ENCODE data around the gene EPS15. TPM values are rescaled to one million over a fixed set of nuclear protein-coding genes. Genes with fewer than 3 reads are reported as not detected.
"Not testable (repeated sequence)": the region's sequence is repeated elsewhere in the genome, so short reads cannot be mapped to it uniquely, and the experiment has no call there.

The EPS15 gene
- total RNA-seq, 2 experiments from 2014 or later = 75.7 to 77.1 TPM

- Mint-ChIP-seq H3K4me3 (peak overlapping the region; percentile 15), H3K36me3 (peaks cover 1% of the 10 kb centered on the region), H3K27ac (no peak overlapping the region), H3K4me1 (peaks cover 5% of the 10 kb centered on the region), H3K9me3 (no peaks in the 10 kb centered on the region), H3K27me3 (peaks cover 37% of the 10 kb centered on the region)
- POLR2A ChIA-PET = no interaction called here
- DNase-seq (no peak), ATAC-seq (ENCODE audit: low read depth) (no peak)
Observed at GRCh38 chr1:51328926-51329325, 190.1 kb downstream of the EPS15 start.

DNA sequence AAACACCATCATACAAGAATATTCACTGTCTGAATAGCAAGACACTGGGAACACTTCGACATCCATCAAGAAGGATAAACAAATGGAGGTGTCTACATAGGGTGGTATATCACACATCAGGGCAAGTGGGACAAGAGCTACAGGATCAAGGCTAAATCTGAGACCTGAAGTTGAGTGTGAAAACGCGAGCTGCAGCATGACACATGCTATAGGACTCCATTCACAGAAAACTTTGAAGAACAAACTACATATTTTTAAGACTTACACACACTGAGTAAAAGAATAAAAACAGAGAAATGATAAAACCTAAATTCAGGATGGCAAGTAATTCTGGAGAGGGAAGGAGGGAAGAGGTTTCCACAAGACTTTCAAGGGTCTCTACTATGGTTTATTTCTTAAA, 190.8 kb downstream of the EPS15 start:
- ATAC-seq (ENCODE audit: low read depth) (no peak), DNase-seq (no peak)
- no peaks in the 10 kb centered on the region for H3K9me3 Mint-ChIP-seq
- H3K36me3 Mint-ChIP-seq = peaks cover 1% of the 10 kb centered on the region
- peaks cover 5% of the 10 kb centered on the region for H3K4me1 Mint-ChIP-seq
- POLR2A ChIA-PET = no interaction called here
- H3K27me3 Mint-ChIP-seq = peaks cover 37% of the 10 kb centered on the region
- no peak overlapping the region for H3K27ac Mint-ChIP-seq
- H3K4me3 Mint-ChIP-seq = no peak overlapping the region

- no peak for ATAC-seq (ENCODE audit: low read depth)
- DNase-seq = no peak
- H3K4me3 Mint-ChIP-seq = no peak overlapping the region
- H3K4me1 Mint-ChIP-seq = peaks cover 5% of the 10 kb centered on the region
- POLR2A ChIA-PET = no interaction called here
- no peaks in the 10 kb centered on the region for H3K9me3 Mint-ChIP-seq
- peaks cover 45% of the 10 kb centered on the region for H3K27me3 Mint-ChIP-seq
- peaks cover 1% of the 10 kb centered on the region for H3K36me3 Mint-ChIP-seq
- H3K27ac Mint-ChIP-seq = no peak overlapping the region
Observed at GRCh38 chr1:51327386-51327785, 191.7 kb downstream of the EPS15 start.

DNA sequence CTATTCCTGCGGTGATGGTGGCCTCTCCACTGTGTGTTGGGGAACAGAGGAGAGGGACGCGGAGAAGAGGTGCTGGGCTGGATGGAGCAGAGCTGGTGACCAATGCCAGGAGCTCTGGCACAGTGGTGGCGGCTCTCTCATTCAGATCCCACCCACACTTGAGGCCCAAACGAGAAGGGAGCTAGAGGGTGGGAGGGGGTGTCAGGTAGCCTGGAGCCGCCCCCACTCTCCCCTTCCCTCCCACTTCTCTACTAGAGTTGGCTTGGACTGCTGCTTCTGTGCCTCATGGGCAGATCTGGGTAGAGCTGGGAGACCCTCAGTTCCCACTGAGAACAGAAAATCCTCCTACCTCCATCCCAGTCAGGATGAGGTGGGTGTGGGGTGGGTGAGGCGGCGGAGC, 192.2 kb downstream of the EPS15 start:
- peaks cover 1% of the 10 kb centered on the region for H3K36me3 Mint-ChIP-seq
- ATAC-seq (ENCODE audit: low read depth) (no peak), DNase-seq (no peak)
- POLR2A ChIA-PET = no interaction called here
- H3K4me1 Mint-ChIP-seq = peaks cover 5% of the 10 kb centered on the region
- peaks cover 44% of the 10 kb centered on the region for H3K27me3 Mint-ChIP-seq
- H3K9me3 Mint-ChIP-seq = no peaks in the 10 kb centered on the region
- no peak overlapping the region for H3K27ac Mint-ChIP-seq
- H3K4me3 Mint-ChIP-seq = no peak overlapping the region

GRCh38 chr1:51325878-51326755, 192.9 kb downstream of the EPS15 start:
- H3K4me1 Mint-ChIP-seq = peaks cover 3% of the 10 kb centered on the region
- peaks cover 37% of the 10 kb centered on the region for H3K27me3 Mint-ChIP-seq
- no peak for DNase-seq
- ATAC-seq (ENCODE audit: low read depth) = no peak
- no peaks in the 10 kb centered on the region for H3K9me3 Mint-ChIP-seq
- POLR2A ChIA-PET = no interaction called here
- H3K36me3 Mint-ChIP-seq = peaks cover under 1% of the 10 kb centered on the region
- H3K27ac Mint-ChIP-seq = no peak overlapping the region
- H3K4me3 Mint-ChIP-seq = no peak overlapping the region

DNA sequence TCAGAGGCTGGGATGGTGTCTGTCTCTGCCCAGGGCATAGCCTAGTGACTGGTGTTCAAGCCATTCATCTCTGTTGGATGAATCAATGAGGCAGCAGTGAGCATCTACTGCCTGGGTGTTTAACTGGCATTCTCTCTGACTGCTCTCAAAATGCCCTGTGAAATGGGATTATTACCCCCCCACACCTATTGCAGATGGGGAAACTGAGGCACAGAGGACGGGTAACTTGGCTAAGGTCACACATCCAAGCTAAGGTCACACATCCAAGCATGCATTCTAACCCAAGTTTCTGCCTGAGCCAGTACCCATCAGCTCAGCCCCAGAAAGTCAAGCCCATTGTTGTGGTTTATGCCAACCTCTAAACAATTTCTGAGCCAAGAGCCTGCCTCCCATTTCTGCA, 193.7 kb downstream of the EPS15 start:
- no peak overlapping the region for H3K4me3 Mint-ChIP-seq
- POLR2A ChIA-PET = no interaction called here
- H3K9me3 Mint-ChIP-seq = no peaks in the 10 kb centered on the region
- no peaks in the 10 kb centered on the region for H3K36me3 Mint-ChIP-seq
- no peak overlapping the region for H3K27ac Mint-ChIP-seq
- DNase-seq (no peak), ATAC-seq (ENCODE audit: low read depth) (no peak)
- no peaks in the 10 kb centered on the region for H3K4me1 Mint-ChIP-seq
- peaks cover 31% of the 10 kb centered on the region for H3K27me3 Mint-ChIP-seq

DNA sequence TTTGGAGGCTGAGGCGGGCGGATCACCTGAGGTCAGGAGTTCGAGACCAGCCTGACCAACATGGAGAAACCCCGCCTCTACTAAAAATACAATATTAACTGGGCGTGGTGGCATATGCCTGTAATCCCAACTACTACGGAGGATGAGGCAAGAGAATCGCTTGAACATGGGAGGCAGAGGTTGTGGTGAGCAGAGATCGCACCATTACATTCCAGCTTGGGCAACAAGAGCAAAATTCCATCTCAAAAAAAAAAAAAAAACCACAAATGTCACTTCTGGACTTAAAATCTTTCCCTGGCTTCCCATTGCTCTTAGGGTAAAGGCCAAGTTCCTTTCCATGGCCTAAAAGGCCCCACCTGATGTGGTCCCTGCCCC, 194.1 kb downstream of the EPS15 start:
- POLR2A ChIA-PET; H3K4me1 Mint-ChIP-seq; H3K27ac Mint-ChIP-seq; DNase-seq; H3K4me3 Mint-ChIP-seq; ATAC-seq (ENCODE audit: low read depth); H3K9me3 Mint-ChIP-seq; H3K36me3 Mint-ChIP-seq: not testable (repeated sequence)
- H3K27me3 Mint-ChIP-seq = peaks cover 31% of the 10 kb centered on the region

- no peak overlapping the region for H3K27ac Mint-ChIP-seq
- H3K9me3 Mint-ChIP-seq = no peaks in the 10 kb centered on the region
- H3K4me1 Mint-ChIP-seq = no peaks in the 10 kb centered on the region
- H3K4me3 Mint-ChIP-seq = no peak overlapping the region
- ATAC-seq (ENCODE audit: low read depth) (no peak), DNase-seq (no peak)
- peaks cover 25% of the 10 kb centered on the region for H3K27me3 Mint-ChIP-seq
- H3K36me3 Mint-ChIP-seq = no peaks in the 10 kb centered on the region
- POLR2A ChIA-PET = no interaction called here
Observed at GRCh38 chr1:51324251-51325010, 194.6 kb downstream of the EPS15 start.

DNA sequence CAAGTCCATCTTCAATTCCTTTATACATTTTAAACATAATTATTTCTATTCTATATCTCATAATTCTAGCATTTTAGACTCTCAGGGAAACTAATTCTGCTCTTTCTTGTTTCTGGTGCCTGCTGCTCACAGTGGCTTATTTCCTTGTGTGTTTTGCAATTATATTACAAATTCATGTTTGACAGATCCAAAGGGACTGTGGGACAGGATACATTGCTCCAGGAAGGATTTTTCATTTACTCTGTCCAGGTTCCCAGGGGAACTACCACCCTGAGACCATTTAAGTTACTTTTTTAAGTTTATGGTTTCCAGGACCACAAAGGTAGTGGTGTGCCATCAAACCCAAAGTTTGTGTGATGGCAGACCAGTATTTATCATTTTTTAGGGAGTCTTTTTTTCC, 195.3 kb downstream of the EPS15 start:
- Mint-ChIP-seq H3K36me3 (no peaks in the 10 kb centered on the region), H3K9me3 (no peaks in the 10 kb centered on the region), H3K27me3 (peaks cover 23% of the 10 kb centered on the region), H3K4me3 (no peak overlapping the region), H3K27ac (no peak overlapping the region), H3K4me1 (no peaks in the 10 kb centered on the region)
- POLR2A ChIA-PET = no interaction called here
- DNase-seq = no peak
- no peak for ATAC-seq (ENCODE audit: low read depth)

DNA sequence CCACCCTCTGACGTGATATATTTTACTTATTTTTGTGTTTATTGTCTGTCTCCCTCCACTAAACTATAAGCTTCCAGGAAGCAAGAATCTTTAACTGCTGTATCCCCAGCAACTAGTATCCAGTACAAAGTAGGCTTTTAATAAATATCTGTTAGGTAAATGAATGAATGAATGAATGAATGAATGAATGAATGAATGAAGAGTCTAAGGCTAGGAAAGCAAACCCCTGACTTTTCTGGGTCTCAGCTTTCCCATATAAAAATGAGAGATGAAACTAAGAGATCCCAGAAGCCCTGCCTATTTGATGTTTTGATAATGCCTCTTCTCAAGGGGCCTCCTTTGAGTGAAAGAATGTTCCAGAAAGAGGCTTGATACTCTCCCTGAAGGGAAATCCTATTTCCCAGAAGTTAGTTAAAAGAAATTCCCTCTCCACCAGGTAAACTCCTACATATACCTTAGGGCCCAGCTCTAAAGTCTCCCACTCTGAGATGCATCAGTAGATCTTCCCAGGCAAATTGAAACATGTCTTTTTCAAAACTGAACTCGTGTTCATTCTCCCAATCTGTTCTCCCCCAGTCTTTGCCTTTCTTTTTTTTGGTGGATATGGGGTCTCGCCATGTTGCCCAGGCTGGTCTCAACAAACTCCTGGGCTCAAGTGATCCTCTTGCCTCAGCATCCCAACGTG, 196.5 kb downstream of the EPS15 start:
- POLR2A ChIA-PET = no interaction called here
- Mint-ChIP-seq H3K4me1 (no peaks in the 10 kb centered on the region), H3K9me3 (no peaks in the 10 kb centered on the region), H3K27ac (no peak overlapping the region), H3K36me3 (no peaks in the 10 kb centered on the region), H3K4me3 (no peak overlapping the region), H3K27me3 (peaks cover 14% of the 10 kb centered on the region)
- no peak for DNase-seq
- ATAC-seq (ENCODE audit: low read depth) = no peak

DNA sequence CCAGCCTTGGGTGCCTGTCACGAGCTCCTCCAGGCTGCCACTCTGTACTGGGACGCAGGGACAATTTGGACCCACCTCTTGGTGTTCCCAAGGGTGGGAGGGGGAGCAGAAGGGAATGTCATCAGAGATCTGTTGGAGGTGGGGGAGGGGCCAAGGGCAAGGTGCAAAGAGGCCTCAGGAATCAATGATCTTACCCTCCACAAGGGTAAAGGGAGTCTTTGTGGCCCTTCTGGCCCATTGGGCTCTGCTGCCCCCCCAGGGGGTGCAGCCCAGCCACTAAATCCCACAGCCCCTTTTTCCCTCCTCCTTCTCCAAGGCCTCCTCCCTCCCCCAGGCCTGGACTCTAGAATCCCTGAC, 197.2 kb downstream of the EPS15 start:
- no peak for DNase-seq
- ATAC-seq (ENCODE audit: low read depth) = no peak
- Mint-ChIP-seq H3K9me3 (no peaks in the 10 kb centered on the region), H3K4me3 (no peak overlapping the region), H3K27me3 (peaks cover 11% of the 10 kb centered on the region), H3K27ac (no peak overlapping the region), H3K36me3 (no peaks in the 10 kb centered on the region), H3K4me1 (no peaks in the 10 kb centered on the region)
- POLR2A ChIA-PET = no interaction called here

- H3K4me3 Mint-ChIP-seq = no peak overlapping the region
- ATAC-seq (ENCODE audit: low read depth) (no peak), DNase-seq (no peak)
- H3K36me3 Mint-ChIP-seq = no peaks in the 10 kb centered on the region
- peaks cover 11% of the 10 kb centered on the region for H3K27me3 Mint-ChIP-seq
- H3K9me3 Mint-ChIP-seq = no peaks in the 10 kb centered on the region
- no peak overlapping the region for H3K27ac Mint-ChIP-seq
- peaks cover 3% of the 10 kb centered on the region for H3K4me1 Mint-ChIP-seq
- POLR2A ChIA-PET = no interaction called here
Observed at GRCh38 chr1:51320967-51321923, 197.8 kb downstream of the EPS15 start.

DNA sequence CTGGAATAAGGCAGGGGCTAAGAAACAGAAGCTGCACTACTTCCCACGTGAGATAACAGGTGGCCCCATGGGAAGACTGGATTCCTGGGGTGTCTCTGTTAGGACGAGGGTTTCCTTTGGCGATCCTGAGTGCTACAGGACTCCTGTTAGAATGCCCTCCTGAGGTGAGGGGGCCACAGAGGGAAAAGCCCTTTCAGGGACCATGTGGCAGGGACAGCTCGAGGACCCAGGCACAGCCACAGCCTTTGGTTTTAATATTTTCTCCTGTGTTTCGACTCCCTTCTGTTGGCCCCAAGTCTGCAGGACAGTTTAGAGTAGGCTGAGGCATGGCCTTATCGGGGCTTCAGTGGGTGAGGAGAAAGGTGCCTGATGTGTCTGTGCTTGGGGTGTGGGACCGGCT, 201.3 kb downstream of the EPS15 start:
- H3K4me3 Mint-ChIP-seq = no peak overlapping the region
- no peaks in the 10 kb centered on the region for H3K36me3 Mint-ChIP-seq
- H3K27me3 Mint-ChIP-seq = peaks cover 6% of the 10 kb centered on the region
- H3K9me3 Mint-ChIP-seq = no peaks in the 10 kb centered on the region
- peaks cover 16% of the 10 kb centered on the region for H3K4me1 Mint-ChIP-seq
- no peak overlapping the region for H3K27ac Mint-ChIP-seq
- ATAC-seq (ENCODE audit: low read depth) (no peak), DNase-seq (no peak)
- POLR2A ChIA-PET = no interaction called here
